Hepatocyte (in vitro differentiated cells): ENCODE data around the gene OPCML. TPM values are rescaled to one million over a fixed set of nuclear protein-coding genes. Genes with fewer than 3 reads are reported as not detected.

Experiments used
- DNase-seq: peaks from one replicate; pipeline ENCODE4 v3.0.0-alpha.2; 2016; ENCODE audit warnings: low spot score
- H2AFZ ChIP-seq: fragments of 200-600 bp; sonication (generic); 2 replicates; pipeline ENCODE4 v1.6.0; 2016; ENCODE audit warnings: antibody characterized with exemption, mild to moderate bottlenecking
- H3K27ac ChIP-seq: fragments of 200-600 bp; sonication (generic); 2 replicates; pipeline ENCODE4 v1.5.1; 2016; ENCODE audit warnings: mild to moderate bottlenecking
- H3K27me3 ChIP-seq: fragments of 200-600 bp; sonication (generic); 2 replicates; pipeline ENCODE4 v1.6.1; 2016
- H3K36me3 ChIP-seq: fragments of 200-600 bp; sonication (generic); replicated peaks from 2 replicates; pipeline ENCODE4 v1.5.1; 2016; ENCODE audit warnings: low read depth; ENCODE audit not compliant: insufficient read depth
- H3K4me1 ChIP-seq: fragments of 200-600 bp; sonication (generic); 2 replicates; pipeline ENCODE4 v1.5.1; 2016; ENCODE audit warnings: mild to moderate bottlenecking, moderate library complexity; ENCODE audit not compliant: insufficient read depth
- H3K4me2 ChIP-seq: fragments of 200-600 bp; sonication (generic); 2 replicates; pipeline ENCODE4 v1.6.0; 2016
- H3K4me3 ChIP-seq: fragments of 200-600 bp; sonication (generic); 2 replicates; pipeline ENCODE4 v1.5.1; 2016; ENCODE audit warnings: mild to moderate bottlenecking
- H3K79me2 ChIP-seq: fragments of 200-600 bp; sonication (generic); 2 replicates; pipeline ENCODE4 v1.6.0; 2017; ENCODE audit warnings: mild to moderate bottlenecking
- H3K9me2 ChIP-seq: fragments of 200-600 bp; sonication (generic); replicated peaks from 2 replicates; pipeline ENCODE4 v1.6.0; 2017; ENCODE audit warnings: mild to moderate bottlenecking; ENCODE audit not compliant: insufficient read depth
- H3K9me3 ChIP-seq: fragments of 200-600 bp; sonication (generic); 2 replicates; pipeline ENCODE4 v1.5.1; 2016; ENCODE audit warnings: low read depth, mild to moderate bottlenecking
- H4K20me1 ChIP-seq: fragments of 200-600 bp; sonication (generic); 2 replicates; pipeline ENCODE4 v1.6.0; 2016; ENCODE audit warnings: mild to moderate bottlenecking; ENCODE audit not compliant: insufficient read depth, poor library complexity, severe bottlenecking
- EZH2 ChIP-seq: fragments of 200-600 bp; sonication (generic); IDR thresholded peaks from 2 replicates; pipeline ENCODE4 v1.6.1; 2016; ENCODE audit warnings: antibody characterized with exemption, mild to moderate bottlenecking, borderline replicate concordance
- EZH2phosphoT487 ChIP-seq: fragments of 200-600 bp; sonication (generic); IDR thresholded peaks from one replicate; pipeline ENCODE4 v1.6.1; 2018; ENCODE audit warnings: antibody characterized with exemption, mild to moderate bottlenecking, low read depth, moderate library complexity; ENCODE audit not compliant: unreplicated experiment, severe bottlenecking
- WGBS: methylation state at CpG from one replicate; pipeline ENCODE4 v1.1.6; 2016; ENCODE audit warnings: low lambda C conversion rate; ENCODE audit errors: missing lambda C conversion rate; 5-methylcytosine and 5-hydroxymethylcytosine counted together
- polyA plus RNA-seq: library from polyadenylated mRNA; unstranded; fragments of >200 nt; fragmentation: Nextera tagmentation; extraction: Ambion mirVana; gene quantifications from 2 replicates; pipeline ENCODE4 v1.2.1, GENCODE V29; 2016
- total RNA-seq: library from RNA; depleted of rRNA; stranded (reverse); fragments of >200 nt; gene quantifications from 2 replicates; pipeline ENCODE4 v1.2.3, GENCODE V29; 2014
- TF ChIP-seq, protein P1 (sequence below): fragments of 200-600 bp; sonication (generic); IDR thresholded peaks from 2 replicates; pipeline ENCODE4 v1.5.1; 2016; ENCODE audit warnings: antibody characterized with exemption, mild to moderate bottlenecking; ENCODE audit not compliant: poor library complexity

Gene OPCML
- total and polyA plus RNA-seq, 2 experiments from 2014 or later: 0.37 to 0.98 TPM

DNA sequence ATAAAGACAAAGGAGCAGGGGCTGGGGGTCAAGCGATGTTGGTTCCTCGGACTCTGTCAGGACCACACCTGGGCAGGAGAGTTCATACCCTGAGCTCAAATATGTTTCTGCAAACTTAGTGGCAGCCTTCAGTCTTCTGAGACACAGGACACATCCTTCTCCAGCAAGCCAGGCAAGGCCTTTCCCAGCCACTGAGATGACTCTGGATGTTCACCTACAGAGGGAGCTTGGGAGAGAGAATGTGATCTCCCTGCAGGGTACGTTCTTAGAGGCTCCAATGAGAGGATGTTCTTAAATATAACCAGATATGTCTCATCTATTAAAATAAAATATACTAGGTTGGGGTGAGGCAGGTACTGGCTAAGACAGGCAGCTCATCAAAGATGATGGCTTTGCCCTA, 461.5 kb downstream of the OPCML start:
- Histone ChIP-seq H3K4me1 (no peaks in the 10 kb centered on the region), H3K36me3 (no peaks in the 10 kb centered on the region), H2AFZ (no peak overlapping the region), H3K4me3 (no peak overlapping the region), H4K20me1 (no peaks in the 10 kb centered on the region), H3K79me2 (no peaks in the 10 kb centered on the region), H3K9me3 (no peaks in the 10 kb centered on the region), H3K27me3 (peaks cover 15% of the 10 kb centered on the region), H3K4me2 (no peak overlapping the region), H3K27ac (no peak overlapping the region), H3K9me2 (no peaks in the 10 kb centered on the region)
- no peak for DNase-seq
- 64% methylated on average over 3 of the region's 3 CpGs for WGBS
- TF ChIP-seq EZH2 (no peak), EZH2phosphoT487 (no peak)
- TF ChIP-seq, protein P1, sequence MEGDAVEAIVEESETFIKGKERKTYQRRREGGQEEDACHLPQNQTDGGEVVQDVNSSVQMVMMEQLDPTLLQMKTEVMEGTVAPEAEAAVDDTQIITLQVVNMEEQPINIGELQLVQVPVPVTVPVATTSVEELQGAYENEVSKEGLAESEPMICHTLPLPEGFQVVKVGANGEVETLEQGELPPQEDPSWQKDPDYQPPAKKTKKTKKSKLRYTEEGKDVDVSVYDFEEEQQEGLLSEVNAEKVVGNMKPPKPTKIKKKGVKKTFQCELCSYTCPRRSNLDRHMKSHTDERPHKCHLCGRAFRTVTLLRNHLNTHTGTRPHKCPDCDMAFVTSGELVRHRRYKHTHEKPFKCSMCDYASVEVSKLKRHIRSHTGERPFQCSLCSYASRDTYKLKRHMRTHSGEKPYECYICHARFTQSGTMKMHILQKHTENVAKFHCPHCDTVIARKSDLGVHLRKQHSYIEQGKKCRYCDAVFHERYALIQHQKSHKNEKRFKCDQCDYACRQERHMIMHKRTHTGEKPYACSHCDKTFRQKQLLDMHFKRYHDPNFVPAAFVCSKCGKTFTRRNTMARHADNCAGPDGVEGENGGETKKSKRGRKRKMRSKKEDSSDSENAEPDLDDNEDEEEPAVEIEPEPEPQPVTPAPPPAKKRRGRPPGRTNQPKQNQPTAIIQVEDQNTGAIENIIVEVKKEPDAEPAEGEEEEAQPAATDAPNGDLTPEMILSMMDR: no peak

DNA sequence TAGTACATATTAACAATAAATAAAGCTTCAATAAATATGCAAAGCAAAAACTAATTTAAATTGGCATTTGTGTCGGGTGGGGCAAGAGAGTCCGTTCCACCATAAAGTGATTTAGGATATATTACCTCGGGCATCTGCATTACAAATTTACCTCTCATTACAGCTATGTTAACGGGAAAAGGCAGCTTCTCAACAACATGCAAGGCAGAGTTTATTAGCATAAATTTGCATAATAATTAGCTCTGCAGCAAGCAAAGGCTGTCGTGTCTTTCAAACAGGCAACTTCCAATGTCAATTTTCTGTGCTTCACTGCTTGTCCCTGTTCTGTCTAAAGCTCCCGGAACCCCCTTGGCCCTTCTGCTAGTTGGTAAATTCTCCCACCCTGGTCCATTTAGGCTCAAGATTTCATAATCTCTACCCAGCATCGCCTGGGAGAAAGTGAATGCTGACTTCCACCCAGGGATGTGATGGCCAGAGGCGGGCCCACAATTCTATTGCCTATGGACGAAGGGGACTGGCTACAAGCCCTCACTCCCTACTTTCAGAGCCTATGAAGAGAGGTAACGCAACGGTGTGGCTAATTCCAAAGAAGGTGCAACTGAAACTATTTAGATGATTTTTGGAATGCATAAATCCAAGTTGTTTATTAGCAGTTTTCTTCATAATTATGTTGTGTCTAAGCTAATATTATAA, 462.1 kb downstream of the OPCML start:
- TF ChIP-seq EZH2phosphoT487 (no peak), EZH2 (no peak)
- TF ChIP-seq, protein P1: no peak
- no peak overlapping the region for H3K27ac ChIP-seq
- H3K9me2 ChIP-seq: no peaks in the 10 kb centered on the region
- H2AFZ ChIP-seq: no peak overlapping the region
- no peak overlapping the region for H3K4me3 ChIP-seq
- H3K4me2 ChIP-seq: no peak overlapping the region
- no peaks in the 10 kb centered on the region for H4K20me1 ChIP-seq
- no peaks in the 10 kb centered on the region for H3K36me3 ChIP-seq
- H3K4me1 ChIP-seq: no peaks in the 10 kb centered on the region
- no peaks in the 10 kb centered on the region for H3K79me2 ChIP-seq
- no peaks in the 10 kb centered on the region for H3K9me3 ChIP-seq
- H3K27me3 ChIP-seq: peaks cover 15% of the 10 kb centered on the region
- WGBS: 49% methylated on average over 11 of the region's 11 CpGs
- DNase-seq: no peak

DNA sequence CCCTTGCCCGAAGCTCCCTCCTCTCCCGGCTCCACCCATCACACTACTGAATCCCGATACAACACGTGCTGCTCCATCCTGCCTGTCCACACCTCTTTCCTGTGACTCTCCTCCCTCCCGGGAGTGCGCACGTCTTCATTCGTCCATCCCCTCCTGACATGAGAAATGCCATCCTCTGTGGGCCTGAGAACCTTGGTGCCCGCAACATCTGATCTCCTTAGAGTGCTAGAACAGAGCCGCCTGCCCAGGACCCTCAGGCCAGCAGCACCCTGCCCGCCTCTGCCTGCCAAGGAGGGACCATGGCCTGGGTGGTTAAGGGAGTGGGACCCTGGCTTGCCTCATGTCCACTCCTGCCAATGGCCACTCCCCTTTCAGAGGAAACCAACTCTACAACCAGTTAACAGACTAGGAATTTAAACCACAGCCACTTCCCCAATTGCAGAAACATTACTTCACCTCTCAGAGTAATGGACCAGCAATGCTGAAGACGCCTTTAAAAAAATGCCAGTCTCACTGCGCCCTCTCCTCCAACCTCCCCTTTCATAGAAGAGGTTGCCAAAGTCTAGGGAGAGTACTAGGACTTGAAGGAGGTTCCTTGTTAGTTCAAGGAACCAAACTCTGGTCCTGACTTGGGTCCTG, 466.3 kb downstream of the OPCML start:
- Histone ChIP-seq H3K27me3 (peaks cover 11% of the 10 kb centered on the region), H4K20me1 (no peaks in the 10 kb centered on the region), H3K4me2 (no peak overlapping the region), H3K36me3 (no peaks in the 10 kb centered on the region), H3K79me2 (no peaks in the 10 kb centered on the region), H3K4me3 (no peak overlapping the region), H3K27ac (no peak overlapping the region), H2AFZ (no peak overlapping the region), H3K9me2 (no peaks in the 10 kb centered on the region), H3K4me1 (no peaks in the 10 kb centered on the region), H3K9me3 (no peaks in the 10 kb centered on the region)
- TF ChIP-seq, protein P1: no peak
- TF ChIP-seq EZH2 (no peak), EZH2phosphoT487 (no peak)
- WGBS: 94% methylated on average over 13 of the region's 13 CpGs
- no peak for DNase-seq
